RWPE1 (cell line): ENCODE results near the gene TAF11L10.
"Not testable (repeated sequence)": the region's sequence is repeated elsewhere in the genome, so short reads cannot be mapped to it uniquely, and the experiment has no call there.

Experiments
- CTCF ChIA-PET: fragments of 350-600 bp; sonication (Branson Sonifier 250); formaldehyde crosslinking; extraction: SDS; loops from one replicate; lab custom pipeline; 2021; lab: Yijun Ruan, JAX
- POLR2A ChIA-PET: fragments of 400-600 bp; formaldehyde crosslinking; extraction: SDS; loops from one replicate; lab custom pipeline; 2020; ENCODE audit warnings: antibody characterized with exemption; ENCODE audit not compliant: low non-redundant PET; lab: Yijun Ruan, JAX
- DNase-seq: peaks from one replicate; pipeline ENCODE4 v3.0.0; 2012; ENCODE audit warnings: low spot score
- H3K27ac ChIP-seq: fragments of 450-650 bp; 2 replicates; pipeline ENCODE4 v1.5.1; 2017
- CTCF ChIP-seq: fragments of 450-650 bp; conservative IDR thresholded peaks from 2 replicates; pipeline ENCODE4 v1.5.1; 2017; ENCODE audit warnings: low read depth, mild to moderate bottlenecking

Gene TAF11L10

GRCh38 chr5:17597728-17598127 is at the start of gene TAF11L10:
TSS of gene TAF11L10 (minus strand) at chr5:17597828.
- H3K27ac ChIP-seq, POLR2A ChIA-PET, DNase-seq, CTCF ChIA-PET: not testable (repeated sequence)

GRCh38 chr5:17634160-17634559 is 36.5 kb upstream of the TAF11L10 start, which contains the start of gene TAF11L14:
TSS of gene TAF11L14 (plus strand) at chr5:17634460.
- ChIA-PET CTCF (no interaction called here), POLR2A (no interaction called here)
- no peak within 1 kb of the TSS for H3K27ac ChIP-seq
- DNase-seq = no peak
- no peak for TF ChIP-seq CTCF

- H3K27ac ChIP-seq, POLR2A ChIA-PET, DNase-seq, CTCF ChIA-PET: not testable (repeated sequence)
Measured at GRCh38 chr5:17631788-17632187, 34.2 kb upstream of the TAF11L10 start, which contains the start of gene TAF11L13. TSS of gene TAF11L13 (plus strand) at chr5:17632088.

GRCh38 chr5:17625686-17626085 is 28.1 kb upstream of the TAF11L10 start:
- POLR2A ChIA-PET = no interaction called here
- CTCF ChIA-PET = no interaction called here
- no peak overlapping the region for H3K27ac ChIP-seq
- TF ChIP-seq CTCF = no peak
- no peak for DNase-seq

- no peak overlapping the region for H3K27ac ChIP-seq
- ChIA-PET POLR2A (no interaction called here), CTCF (no interaction called here)
- TF ChIP-seq CTCF = no peak
- no peak for DNase-seq
Measured at GRCh38 chr5:17620627-17621026, 23.0 kb upstream of the TAF11L10 start.

- DNase-seq = no peak
- TF ChIP-seq CTCF = no peak
- H3K27ac ChIP-seq = no peak overlapping the region
- ChIA-PET POLR2A (no interaction called here), CTCF (interaction anchor here (0.6 kb wide), 1 partner anchor 1064 kb away, joined by 5 read pairs; no protein-coding TSS in a partner anchor)
Measured at GRCh38 chr5:17619354-17619753, 21.7 kb upstream of the TAF11L10 start.

- DNase-seq = no peak
- TF ChIP-seq CTCF = no peak
- POLR2A ChIA-PET = no interaction called here
- CTCF ChIA-PET = no interaction called here
- H3K27ac ChIP-seq = no peak overlapping the region
Measured at GRCh38 chr5:17614872-17615605, 17.4 kb upstream of the TAF11L10 start.

GRCh38 chr5:17610092-17610491 is 12.5 kb upstream of the TAF11L10 start, which contains the start of gene TAF11L12:
TSS of gene TAF11L12 (plus strand) at chr5:17610392.
- H3K27ac ChIP-seq, POLR2A ChIA-PET, DNase-seq, CTCF ChIA-PET: not testable (repeated sequence)

GRCh38 chr5:17607461-17607860 is 9.8 kb upstream of the TAF11L10 start:
- DNase-seq, POLR2A ChIA-PET, H3K27ac ChIP-seq, CTCF ChIA-PET: not testable (repeated sequence)
